ENCODE results near the gene RPN1.

RPN1 gene

DNA sequence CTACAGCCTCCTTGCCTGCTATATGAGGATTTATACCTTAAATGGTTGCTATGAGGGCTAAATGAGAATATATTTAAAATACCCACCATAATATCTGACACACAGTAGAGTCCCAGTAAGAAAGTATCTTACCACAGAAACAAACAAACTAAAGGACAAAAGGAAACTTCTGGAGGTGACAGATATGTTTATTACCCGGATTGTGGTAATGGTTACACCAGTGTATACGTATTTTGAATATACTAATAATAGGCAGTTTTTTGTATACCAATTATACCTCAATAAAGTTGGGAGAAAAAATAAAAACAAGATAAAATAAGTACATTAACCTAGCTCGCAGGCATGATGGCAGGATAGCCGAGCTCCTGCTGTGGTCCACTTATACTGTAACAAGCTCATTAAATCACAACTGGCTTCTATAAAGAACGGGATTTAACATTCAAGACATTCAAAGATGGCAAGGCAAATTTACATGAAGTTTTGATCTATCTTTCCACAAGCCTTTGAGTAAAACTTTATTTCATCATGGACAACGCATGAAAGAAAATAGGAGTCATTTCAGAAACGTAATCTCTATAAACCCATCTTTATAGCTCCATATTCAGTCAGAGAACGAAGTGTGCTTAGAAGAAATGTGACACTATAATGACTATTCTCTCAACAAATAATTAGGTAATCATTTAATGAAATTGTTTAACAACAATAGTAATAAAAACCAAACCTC, 1.5 kb downstream of the RPN1 start:
- no peak for DNase-seq

DNA sequence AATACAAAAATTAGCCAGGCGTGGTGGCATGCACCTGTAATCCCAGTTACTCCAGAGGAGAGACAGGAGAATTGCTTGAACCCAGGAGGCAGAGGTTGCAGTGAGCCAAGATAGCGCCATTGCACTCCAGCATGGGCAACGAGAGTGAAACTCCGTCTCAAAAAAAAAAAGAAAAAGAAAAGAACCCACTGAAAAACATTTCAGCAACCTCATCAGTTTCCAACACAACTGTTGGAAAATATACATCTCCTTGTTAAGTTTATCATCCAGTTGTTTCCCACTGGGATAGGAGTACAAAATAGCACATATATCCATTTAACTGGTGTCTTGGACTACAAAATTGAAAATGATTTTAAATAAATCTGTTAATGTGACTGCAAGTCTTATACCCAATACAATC, 2.2 kb downstream of the RPN1 start:
- no peak for DNase-seq

DNA sequence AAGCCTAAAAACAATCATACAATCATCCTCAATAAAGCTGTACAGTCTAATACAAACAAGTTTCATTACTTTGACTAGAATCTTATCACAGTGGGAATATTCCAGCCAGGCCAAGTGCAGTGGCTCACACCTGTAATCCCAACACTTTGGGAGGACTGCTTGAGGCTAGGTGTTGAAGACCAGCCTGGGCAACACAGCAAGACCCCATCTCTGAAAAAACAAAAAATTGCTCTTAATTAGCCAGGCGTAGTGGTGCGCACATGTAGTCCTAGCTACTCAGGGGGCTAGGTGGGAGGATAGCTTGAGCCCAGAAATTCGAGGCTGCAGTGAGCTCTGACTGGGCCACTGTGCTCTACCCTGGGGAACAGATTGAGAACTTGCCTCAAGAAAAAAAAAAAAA, 3.3 kb downstream of the RPN1 start:
- DNase-seq: no peak

DNA sequence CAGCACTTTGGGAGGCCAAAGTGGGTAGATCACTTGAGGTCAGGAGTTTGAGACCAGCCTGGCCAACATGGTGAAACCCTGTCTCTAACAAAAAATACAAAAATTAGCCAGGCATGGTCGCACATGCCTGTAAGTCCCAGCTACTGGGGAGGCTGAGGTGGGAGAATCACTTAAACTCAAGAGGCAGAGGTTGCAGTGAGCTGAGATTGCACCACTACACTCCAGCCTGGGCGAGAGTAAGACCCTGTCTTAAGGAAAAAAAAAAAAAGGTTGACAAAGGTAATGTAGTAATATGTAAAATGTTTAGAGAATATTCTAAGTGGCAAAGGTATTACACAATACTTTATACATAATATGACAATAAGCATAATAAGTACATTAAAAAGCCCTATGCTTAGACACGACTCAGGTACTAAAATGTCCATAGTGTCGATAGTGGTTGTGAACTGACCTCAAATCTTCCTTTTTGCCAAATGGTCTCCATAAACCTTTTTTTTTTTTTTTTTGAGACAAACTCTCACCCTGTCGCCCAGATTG, 16.5 kb downstream of the RPN1 start:
- no peak for DNase-seq

DNA sequence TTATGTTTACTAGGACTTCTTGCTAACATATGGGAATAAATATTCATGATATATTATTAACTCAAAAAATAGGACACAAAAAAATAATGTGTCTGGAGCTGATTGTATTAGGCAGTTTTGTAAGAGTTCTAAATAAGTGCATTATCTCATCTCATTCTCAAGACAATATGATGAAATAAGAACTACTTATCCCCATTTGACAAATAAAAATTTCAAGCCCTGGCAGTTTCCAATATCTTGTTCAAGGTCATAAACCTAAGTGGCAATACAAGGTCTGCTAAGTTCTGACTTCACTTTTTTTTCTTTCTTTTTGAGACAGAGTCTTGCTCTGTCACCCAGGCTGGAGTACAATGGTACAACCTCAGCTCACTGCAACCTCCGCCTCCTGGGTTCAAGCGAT, 18.3 kb downstream of the RPN1 start:
- no peak for DNase-seq

DNA sequence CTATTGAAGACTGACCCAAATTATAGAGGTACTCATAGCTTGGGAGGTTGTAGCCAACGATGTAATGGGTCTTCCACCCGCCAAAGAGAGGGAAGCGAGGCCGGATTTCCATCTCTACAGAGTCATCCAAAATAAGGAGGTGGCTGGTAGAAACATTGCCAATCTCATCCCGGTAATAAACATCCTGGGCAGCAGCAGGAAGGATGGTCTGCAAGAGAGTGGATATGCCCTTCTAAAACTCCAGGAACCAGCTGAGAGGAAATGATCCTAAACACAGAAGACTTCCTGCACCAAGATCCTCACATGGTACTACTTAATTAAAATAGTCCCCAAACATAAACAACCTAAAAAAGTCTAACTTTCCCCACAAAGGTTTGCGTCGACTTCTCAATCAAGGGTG, 20.7 kb downstream of the RPN1 start:
- no peak for DNase-seq

DNA sequence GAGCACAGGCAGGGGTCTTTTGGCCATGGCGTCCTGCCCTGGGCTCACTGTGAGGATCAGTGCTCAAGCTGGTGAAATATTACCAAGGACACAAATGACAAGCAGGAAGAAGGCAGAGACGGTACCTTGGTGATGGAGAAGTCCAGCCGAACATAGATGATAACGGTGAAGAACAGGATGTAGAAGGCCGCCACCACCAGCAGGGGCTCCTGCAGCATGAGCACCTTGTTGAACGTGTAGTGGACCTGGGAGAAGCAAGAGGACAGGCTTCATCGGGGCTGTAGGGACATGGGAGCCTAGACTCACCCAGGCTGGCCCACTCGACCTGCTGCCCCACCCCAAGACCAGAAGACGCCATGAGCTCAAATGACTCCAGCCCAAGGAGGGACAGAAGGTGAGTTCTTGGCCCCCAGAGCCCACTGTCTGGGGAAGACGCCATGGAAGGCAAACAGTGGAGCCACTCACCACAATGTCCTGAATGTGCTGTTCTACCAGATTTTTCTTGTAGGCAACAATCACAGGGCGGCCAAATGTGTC, 25.1 kb downstream of the RPN1 start:
- no peak for DNase-seq

DNA sequence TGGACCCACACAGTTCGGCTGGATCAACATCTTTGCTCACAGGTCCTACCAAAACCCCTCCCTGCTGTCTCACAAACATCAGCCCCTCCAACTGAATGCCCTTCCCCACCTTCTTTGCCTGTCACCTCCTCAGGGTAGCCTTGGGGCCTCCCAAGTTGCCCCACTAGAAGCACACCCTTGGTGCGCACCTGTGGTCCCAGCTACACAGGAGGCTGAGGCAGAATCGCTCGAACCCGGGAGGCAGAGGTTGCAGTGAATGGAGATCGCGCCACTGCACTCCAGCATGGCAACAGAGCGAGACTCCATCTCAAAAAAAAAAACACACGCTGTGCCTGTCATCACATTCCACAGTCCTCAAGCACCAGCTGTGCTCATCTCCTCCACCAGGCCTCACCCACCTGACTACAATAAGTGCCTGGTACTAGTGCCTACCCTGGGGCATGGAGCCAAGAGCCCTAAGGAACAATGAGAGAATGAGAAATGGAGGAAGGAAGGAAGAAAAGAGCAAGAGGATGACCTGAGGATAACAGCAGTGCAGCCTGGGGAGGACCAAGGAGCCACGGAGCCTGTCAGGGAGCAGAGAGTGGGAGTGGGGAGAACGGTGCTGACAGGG, 26.0 kb downstream of the RPN1 start:
- no peak for DNase-seq

DNA sequence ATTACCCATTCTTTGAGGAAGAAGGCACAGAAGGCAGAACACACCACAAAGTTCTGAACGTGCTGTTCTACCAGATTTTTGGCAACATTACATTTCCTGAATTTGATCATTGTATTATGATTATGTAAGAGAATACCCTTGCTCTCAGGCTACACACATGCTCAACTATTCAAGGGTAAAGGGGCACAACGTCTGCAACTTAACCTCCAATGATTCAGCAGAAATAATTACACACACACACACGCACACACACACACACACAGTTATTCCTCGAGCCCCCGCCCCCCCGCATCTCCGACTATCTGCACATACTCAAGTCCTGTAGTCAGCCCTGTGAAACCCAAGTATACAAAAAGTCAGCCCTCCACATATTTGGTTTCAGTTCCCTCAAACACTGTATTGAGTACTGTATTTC, 26.8 kb downstream of the RPN1 start:
- DNase-seq: no peak

DNA sequence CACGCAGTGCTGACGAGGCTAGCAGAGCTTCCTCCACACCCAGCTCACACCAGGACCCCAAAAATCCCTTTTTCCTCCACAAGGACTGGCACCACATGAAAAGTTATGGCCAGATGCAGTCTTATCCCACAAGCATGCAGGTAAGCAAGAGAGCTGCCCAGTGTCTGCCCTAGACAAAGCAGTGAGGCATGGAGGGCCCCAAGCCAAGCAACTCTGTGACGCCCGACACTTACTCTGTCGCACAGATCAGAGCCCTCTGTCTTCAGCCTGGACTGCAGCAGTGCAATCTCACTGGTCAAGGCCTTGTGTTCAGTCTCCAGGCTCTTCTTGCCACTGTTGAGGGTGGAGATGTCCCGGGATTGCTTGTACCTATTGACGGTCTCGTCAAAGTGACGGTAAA, 28.7 kb downstream of the RPN1 start:
- DNase-seq: no peak

DNA sequence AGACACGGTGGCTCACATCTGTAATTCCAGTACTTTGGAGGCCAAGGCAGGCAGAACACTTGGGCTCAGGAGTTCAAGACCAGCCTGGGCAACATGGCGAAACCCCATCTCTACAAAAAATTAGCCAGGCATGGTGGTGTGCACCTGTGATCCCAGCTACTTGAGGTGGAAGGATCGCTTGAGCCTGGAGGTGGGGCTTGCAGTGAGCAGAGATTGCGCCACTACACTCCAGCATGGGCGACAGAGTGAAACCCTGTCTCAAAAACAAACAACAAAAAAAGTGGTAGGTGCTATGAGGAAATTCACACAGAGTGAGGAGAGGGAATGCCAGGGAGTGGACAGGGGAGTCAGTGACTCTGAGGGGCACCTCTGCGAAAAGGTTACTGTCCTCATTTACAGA, 29.4 kb downstream of the RPN1 start:
- DNase-seq: no peak

DNA sequence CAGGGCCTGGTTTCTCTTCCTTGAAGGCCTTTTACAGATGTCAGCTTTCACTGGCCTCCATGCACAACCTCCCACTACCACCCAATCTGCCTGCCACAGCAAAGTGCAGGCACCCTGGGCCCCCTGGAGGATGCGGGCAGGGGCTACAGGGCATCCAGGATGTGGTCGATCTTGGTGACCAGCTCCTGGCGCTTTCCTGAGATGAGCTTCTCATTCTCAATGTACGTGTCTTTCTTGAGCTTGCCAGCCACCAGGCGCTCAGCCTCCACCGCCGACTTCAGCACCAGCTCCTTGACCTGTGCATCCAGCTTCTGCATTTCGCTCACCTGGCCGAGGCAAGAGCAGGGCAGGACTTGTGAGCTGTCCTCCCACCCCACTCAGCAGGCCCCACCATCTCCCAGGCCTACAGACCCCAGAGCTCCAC, 30.3 kb downstream of the RPN1 start:
- DNase-seq: peak; percentile 39

DNA sequence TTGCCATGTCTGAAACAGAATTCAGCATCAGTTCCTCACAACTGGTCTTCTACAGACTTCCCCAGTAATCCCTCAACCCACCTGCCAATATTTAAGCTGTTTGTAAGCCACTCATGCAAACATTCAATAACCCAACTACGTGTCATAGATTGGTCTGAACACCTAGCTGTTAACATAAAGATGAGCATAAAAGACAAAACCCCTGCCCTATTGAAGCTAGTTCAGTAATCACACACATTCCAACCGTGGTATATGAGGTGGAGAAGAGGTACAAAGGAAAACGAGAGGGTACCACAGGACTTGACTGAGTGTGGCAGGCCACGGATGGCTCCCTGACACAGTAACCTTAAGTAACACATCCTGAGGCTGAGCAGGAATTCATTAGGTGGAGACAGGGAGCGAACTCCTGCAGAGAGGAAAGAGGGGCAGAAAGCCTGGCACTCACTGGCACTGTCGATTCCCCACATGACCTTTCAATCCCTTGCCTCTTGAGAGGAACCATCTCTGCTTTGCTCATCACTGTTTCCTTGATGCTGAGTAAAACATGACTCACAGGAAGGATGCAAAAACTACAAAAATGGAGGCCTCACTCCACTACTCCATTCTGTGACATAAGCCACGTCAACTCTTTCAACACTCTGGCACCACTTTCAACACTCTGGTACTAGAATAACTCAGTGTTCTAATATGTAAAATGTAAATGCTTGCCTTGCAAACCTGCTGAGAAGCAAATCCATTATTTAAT, 31.3 kb downstream of the RPN1 start:
- peak; percentile 48 for DNase-seq

DNA sequence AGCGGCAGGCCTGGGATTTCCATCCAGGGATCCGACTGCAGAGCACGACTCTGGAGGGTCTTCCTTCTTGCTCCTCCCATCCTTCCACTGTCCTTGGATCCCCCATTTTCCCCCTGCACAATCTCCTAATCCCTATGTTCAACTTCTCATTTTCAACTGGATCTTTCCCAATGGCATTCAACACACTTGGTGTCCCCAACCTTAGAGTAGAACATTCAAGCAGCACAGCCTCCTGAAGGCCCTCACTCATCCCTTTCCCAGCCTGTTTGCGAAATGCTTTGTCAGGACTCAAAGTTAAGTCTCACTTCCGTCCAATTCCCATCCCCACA, 32.3 kb downstream of the RPN1 start:
- DNase-seq: no peak

DNA sequence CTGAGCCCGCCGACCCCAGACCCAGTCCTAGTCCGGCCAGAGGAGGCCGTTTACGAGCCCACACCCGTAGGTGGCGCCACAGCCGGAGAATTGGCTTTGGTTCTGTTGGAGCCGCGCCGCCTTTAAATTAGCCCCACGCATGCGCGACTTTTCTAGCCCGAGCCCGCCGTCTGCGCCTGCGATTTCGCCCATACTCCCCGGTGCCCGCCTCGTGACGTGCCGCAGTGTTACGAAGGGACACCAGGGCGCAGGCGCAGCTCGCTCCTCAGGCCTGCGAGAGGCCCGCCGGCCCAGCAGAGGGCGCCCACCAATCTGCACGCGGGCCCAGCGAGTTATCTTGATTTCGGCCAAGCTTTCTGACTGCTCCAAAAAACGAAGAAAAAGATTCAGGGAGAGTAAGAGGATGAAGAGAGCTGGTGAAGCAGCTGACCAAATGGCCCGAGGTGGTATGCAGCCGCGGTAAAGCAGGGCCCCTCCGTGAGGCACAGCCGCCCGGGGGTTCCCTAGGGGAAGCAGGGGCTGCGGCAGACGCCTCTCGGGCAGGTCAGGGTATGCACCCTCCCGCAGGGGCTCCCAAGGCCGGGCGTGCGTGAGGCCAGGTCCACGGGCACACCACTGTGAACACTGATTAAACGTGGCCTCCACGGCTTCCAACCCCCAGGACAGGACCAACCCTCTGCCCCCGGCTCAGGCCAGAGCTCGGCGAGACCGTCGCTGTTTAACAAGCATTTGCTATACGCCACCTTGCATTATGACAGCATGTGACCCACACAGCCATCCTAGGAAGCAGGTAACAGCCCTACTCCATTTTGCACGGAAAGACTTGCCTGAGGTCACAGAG, 32.8 kb downstream of the RPN1 start:
- peak; percentile 99 for DNase-seq

DNA sequence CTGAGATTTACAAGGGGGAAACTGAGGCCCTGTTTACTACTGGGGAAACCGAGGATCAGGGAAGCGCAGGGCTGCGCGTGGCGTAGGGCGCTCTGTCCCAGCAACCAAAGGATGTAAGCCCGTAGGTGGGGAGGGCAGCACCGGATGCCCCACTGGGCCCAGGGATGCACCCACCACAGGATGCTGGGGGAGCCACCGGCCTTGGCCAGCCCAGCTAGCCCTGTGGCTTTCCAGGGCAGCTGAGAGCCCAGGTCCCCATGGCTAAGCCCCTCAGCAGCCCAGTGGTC, 33.4 kb downstream of the RPN1 start:
- no peak for DNase-seq

DNA sequence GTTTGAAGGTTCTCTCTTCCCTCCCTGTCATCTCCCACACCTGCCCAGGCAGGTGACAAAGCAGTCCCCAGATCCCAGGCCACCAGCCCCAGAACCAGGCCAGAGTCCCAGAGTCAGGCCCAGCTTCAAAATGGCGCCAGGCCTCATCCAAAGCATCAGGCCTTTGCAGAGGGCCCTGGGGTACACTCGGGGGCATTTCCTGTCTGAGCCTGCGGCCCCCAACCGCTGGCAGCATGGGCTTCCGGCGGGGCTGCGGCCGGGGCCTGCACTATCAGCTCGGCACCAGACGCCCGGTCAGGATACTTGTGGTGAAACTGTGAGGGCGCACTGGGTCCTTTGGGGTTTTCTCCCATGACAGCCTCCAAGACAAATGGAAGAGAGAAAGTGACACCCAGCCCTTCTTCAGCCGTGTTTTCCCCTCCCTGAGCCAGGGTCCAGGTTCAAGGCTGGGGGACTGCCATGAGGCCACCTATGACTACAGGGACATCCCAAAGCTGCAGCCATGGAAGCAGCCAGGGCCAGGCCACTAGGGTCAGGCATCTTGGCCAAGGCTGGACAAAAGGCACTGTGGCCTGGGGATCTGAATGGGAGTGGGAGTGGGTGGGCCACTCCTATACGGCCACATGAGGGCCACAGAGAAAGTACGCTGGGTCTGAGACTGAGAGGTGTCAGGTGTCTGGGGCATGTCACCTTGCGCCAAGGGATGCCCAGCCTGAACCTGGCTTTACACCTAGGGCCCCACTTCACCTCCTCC, 33.9 kb downstream of the RPN1 start:
- DNase-seq: peak; percentile 95

DNA sequence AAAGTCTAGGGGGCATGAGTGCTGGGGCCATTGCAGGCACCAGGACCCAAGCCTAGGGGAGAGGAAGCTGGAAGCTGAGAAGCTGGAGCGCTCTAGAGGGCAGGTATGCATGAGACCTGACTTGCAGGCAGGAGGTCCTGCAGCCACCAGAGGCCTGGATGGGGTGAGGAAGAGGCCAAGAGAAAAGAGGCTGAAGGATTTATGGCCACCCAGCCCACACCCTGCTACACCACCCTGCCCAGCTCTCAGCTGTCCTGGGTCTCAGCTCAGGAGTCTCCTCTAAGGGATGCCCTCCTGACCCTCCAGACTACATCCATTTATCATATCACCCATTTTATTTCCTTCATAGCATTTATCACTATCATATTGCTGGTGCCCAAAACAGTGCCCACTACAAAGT, 36.5 kb downstream of the RPN1 start:
- DNase-seq: no peak

DNA sequence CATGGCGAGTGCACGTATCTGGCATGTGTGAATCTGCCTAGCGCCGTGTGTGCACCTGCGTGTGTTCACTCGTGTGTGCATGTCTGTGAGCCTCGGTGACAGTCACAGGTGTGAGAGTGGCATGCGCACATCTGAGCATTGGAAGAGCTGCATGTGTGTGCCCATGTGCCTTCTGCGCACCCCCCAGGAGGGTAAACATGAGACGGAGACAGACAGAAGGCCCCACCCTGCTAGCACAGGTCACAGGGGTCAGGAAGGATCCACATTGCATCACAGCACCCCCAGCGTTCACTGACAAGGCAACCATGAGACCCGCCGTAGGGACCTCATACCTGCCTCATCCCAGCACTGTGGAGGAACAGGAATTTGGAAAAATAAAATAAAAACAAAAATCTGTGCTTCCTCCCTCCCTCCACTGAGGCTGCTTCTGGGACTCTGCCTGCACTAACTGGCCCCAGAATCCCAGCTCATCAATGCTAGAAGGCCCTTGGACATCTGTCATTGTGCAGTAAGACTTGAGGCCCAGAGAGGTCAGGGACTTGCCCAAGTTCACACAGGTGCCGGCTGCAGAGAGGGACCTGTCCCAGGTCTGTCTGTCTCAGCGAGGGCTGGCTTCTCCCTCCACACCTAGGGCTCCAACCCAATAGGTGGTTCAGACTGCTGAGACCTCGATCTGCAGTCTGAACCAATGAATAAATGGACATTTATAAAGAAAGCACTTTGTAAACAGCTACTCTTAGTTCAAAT, 37.4 kb downstream of the RPN1 start:
- no peak for DNase-seq

DNA sequence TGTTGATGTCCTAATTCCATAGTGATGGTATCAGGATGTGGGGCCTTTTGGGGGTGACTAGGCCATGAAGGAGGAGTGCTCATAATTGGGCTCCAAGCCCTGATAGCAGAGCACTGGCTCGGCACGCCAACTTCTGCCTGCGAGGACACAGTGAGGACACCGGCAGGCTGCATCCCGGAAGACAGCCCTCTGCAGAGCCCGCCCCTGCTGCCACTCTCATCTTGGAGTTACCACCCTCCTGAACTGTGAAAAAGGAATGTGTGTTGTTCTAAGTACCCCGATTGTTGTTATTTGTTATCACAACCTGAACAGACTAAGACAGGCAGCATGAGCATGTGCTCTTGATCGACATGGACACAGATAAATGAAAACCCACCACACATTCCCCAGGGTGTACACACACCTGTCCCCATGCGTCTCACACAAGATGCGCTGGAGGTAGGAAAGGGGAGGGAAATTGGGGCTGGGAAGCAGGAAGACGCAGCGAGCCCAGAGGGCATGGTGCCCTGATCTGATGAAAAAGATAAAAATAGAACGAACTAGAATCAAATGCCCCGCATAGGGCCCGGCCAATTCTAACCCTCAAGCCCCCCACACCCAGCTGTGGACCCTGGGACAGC, 40.1 kb downstream of the RPN1 start:
- DNase-seq: peak; percentile 64

DNA sequence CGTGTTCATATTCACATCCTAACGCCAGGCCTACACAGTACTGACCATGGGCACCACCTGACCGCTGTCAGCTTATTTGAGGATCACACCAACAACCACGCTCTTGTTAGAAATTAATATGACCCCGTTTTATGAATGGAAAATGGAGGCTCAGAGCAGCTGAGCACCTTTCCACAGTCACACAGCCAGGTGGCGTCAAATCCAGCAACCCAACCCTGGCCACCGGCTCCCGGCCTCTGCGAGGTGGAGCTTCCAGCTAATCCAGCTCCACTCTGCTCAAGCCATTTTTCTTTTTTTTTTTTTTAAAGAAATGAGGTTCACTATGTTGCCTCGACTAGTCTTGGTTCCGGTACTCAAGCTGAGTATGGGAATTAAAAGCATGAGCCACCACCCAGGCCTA, 41.3 kb downstream of the RPN1 start:
- no peak for DNase-seq

Data from hematopoietic multipotent progenitor cell treated with erythropoietin and hydrocortisone succinate and interleukin-3 and kit ligand, for 6 days (in vitro differentiated cells).